OCI-LY1 (cell line): ENCODE results near the gene KSR1.

Source experiments
- H2AFZ ChIP-seq: fragments of 200-600 bp; sonication (generic), shearing (Covaris generic); 2 replicates; pipeline ENCODE4 v1.6.0; 2014; ENCODE audit warnings: antibody characterized with exemption, mild to moderate bottlenecking, low read length
- H3F3A ChIP-seq: fragments of 200-600 bp; sonication (generic), shearing (Covaris generic); 2 replicates; pipeline ENCODE4 v1.6.0; 2014; ENCODE audit warnings: mild to moderate bottlenecking, antibody characterized with exemption, low read length, moderate library complexity; ENCODE audit not compliant: insufficient read depth
- H3K27ac ChIP-seq: fragments of 200-600 bp; sonication (generic); 2 replicates; pipeline ENCODE4 v1.5.1; 2014; ENCODE audit warnings: low read length, mixed run types, mild to moderate bottlenecking, low read depth; ENCODE audit not compliant: poor library complexity, severe bottlenecking
- H3K27me3 ChIP-seq: fragments of 200-600 bp; sonication (generic); 2 replicates; pipeline ENCODE4 v1.6.0; 2014; ENCODE audit warnings: antibody characterized with exemption, mild to moderate bottlenecking, low read length, moderate library complexity; ENCODE audit not compliant: insufficient read depth
- H3K36me3 ChIP-seq: fragments of 200-600 bp; sonication (generic); 2 replicates; pipeline ENCODE4 v1.6.1; 2014; ENCODE audit warnings: mild to moderate bottlenecking, antibody characterized with exemption, low read length, moderate library complexity, mixed read lengths; ENCODE audit not compliant: insufficient read depth
- H3K4me1 ChIP-seq: fragments of 200-600 bp; sonication (generic); 2 replicates; pipeline ENCODE4 v1.5.1; 2014; ENCODE audit warnings: mild to moderate bottlenecking, low read length, moderate library complexity; ENCODE audit not compliant: insufficient read depth, severe bottlenecking
- H3K4me2 ChIP-seq: fragments of 200-600 bp; sonication (generic), shearing (Covaris generic); 2 replicates; pipeline ENCODE4 v1.6.1; 2014; ENCODE audit warnings: low read length
- H3K4me3 ChIP-seq: fragments of 200-600 bp; sonication (generic); 2 replicates; pipeline ENCODE4 v1.5.1; 2014; ENCODE audit warnings: low read length, low read depth, mild to moderate bottlenecking, mixed read lengths; ENCODE audit not compliant: poor library complexity, severe bottlenecking
- H3K79me2 ChIP-seq: fragments of 200-600 bp; shearing (Covaris generic); 2 replicates; pipeline ENCODE4 v1.6.1; 2016; ENCODE audit warnings: mixed run types, low read length, mixed read lengths; ENCODE audit not compliant: insufficient read depth
- H3K9ac ChIP-seq: fragments of 200-600 bp; sonication (generic), shearing (Covaris generic); 2 replicates; pipeline ENCODE4 v1.6.1; 2014; ENCODE audit warnings: mild to moderate bottlenecking, low read length, mixed read lengths
- H3K9me2 ChIP-seq: fragments of 200-600 bp; sonication (generic), shearing (Covaris generic); 2 replicates; pipeline ENCODE4 v1.6.1; 2014; ENCODE audit warnings: low read depth, mild to moderate bottlenecking, low read length, mixed read lengths
- H3K9me3 ChIP-seq: fragments of 200-600 bp; shearing (Covaris generic); 2 replicates; pipeline ENCODE4 v1.6.1; 2014; ENCODE audit warnings: low read length, mixed read lengths
- H4K20me1 ChIP-seq: fragments of 200-600 bp; sonication (generic), shearing (Covaris generic); 2 replicates; pipeline ENCODE4 v1.6.0; 2016; ENCODE audit warnings: mild to moderate bottlenecking, low read length; ENCODE audit not compliant: insufficient read depth
- CTCF ChIP-seq: fragments of 200-600 bp; sonication (generic), shearing (Covaris generic); IDR thresholded peaks from 2 replicates; pipeline ENCODE4 v1.5.1; 2017; ENCODE audit warnings: mild to moderate bottlenecking, antibody characterized with exemption, low read length, moderate library complexity, mixed read lengths
- EZH2 ChIP-seq: fragments of 200-600 bp; sonication (generic), shearing (Covaris generic); IDR thresholded peaks from 2 replicates; pipeline ENCODE4 v1.8.0; 2017; ENCODE audit warnings: borderline replicate concordance, mixed run types, mild to moderate bottlenecking, antibody characterized with exemption, low read length, moderate library complexity, mixed read lengths

The KSR1 gene

GRCh38 chr17:27552276-27552732 is 96.1 kb downstream of the KSR1 start:
- H3K9me3 ChIP-seq = no peaks in the 10 kb centered on the region

GRCh38 chr17:27553019-27553511 is 96.8 kb downstream of the KSR1 start:
- H3K4me2 ChIP-seq = no peak overlapping the region

More at GRCh38 chr17:27552276-27552732, 96.1 kb downstream of the KSR1 start:
- Histone ChIP-seq H3K79me2 (no peaks in the 10 kb centered on the region), H3K9me2 (no peaks in the 10 kb centered on the region), H3K36me3 (no peaks in the 10 kb centered on the region), H3K9ac (no peak overlapping the region), H3K27me3 (no peaks in the 10 kb centered on the region; the same call in 1 of the 2 replicates), H3K27ac (no peak overlapping the region), H3K4me2 (no peak overlapping the region), H2AFZ (no peak overlapping the region), H4K20me1 (no peaks in the 10 kb centered on the region), H3F3A (no peaks in the 10 kb centered on the region), H3K4me1 (no peaks in the 10 kb centered on the region), H3K4me3 (no peak overlapping the region)
- TF ChIP-seq CTCF (no peak), EZH2 (no peak)

GRCh38 chr17:27554152-27554551 is 97.9 kb downstream of the KSR1 start:
- no peak overlapping the region for H3K4me2 ChIP-seq
- H3K27ac ChIP-seq = no peak overlapping the region
- H3K9ac ChIP-seq = no peak overlapping the region

More at GRCh38 chr17:27553019-27553511, 96.8 kb downstream of the KSR1 start:
- Histone ChIP-seq H3K9me2 (no peaks in the 10 kb centered on the region), H4K20me1 (no peaks in the 10 kb centered on the region), H3K9me3 (no peaks in the 10 kb centered on the region), H2AFZ (no peak overlapping the region), H3K9ac (no peak overlapping the region), H3K4me3 (no peak overlapping the region), H3K36me3 (no peaks in the 10 kb centered on the region), H3K79me2 (no peaks in the 10 kb centered on the region), H3K27me3 (no peaks in the 10 kb centered on the region; the same call in 1 of the 2 replicates), H3K4me1 (no peaks in the 10 kb centered on the region), H3F3A (no peaks in the 10 kb centered on the region), H3K27ac (no peak overlapping the region)
- TF ChIP-seq CTCF = no peak
- TF ChIP-seq EZH2 = no peak

More at GRCh38 chr17:27554152-27554551, 97.9 kb downstream of the KSR1 start:
- Histone ChIP-seq H3K9me2 (no peaks in the 10 kb centered on the region), H3K4me3 (no peak overlapping the region), H4K20me1 (no peaks in the 10 kb centered on the region), H3K4me1 (no peaks in the 10 kb centered on the region), H2AFZ (no peak overlapping the region), H3K9me3 (no peaks in the 10 kb centered on the region), H3K36me3 (no peaks in the 10 kb centered on the region), H3K79me2 (no peaks in the 10 kb centered on the region), H3F3A (no peaks in the 10 kb centered on the region), H3K27me3 (no peaks in the 10 kb centered on the region; the same call in 1 of the 2 replicates)
- TF ChIP-seq CTCF = no peak
- TF ChIP-seq EZH2 = no peak
